IMR-90 (cell line): ENCODE data around the gene SLC7A10. TPM values are rescaled to one million over a fixed set of nuclear protein-coding genes. Genes with fewer than 3 reads are reported as not detected.

Source experiments
- ATAC-seq: fragments of 200-7000 bp; cut with Tn5 transposase; 2 replicates; pipeline ENCODE4 v1.9.1; 2020; ENCODE audit warnings: low read depth, mild to moderate bottlenecking, moderate library complexity
- BruUV-seq: library from RNA; stranded (reverse); fragments of 400-500 nt; replicated peaks from 2 replicates; lab custom pipeline; 2021; lab: Mats Ljungman, UMichigan
- CTCF ChIA-PET: fragments of 300-600 bp; formaldehyde crosslinking; extraction: SDS; loops from one replicate; lab custom pipeline; 2021; ENCODE audit warnings: antibody characterized with exemption; lab: Yijun Ruan, JAX
- POLR2A ChIA-PET: fragments of 300-600 bp; sonication (Branson Sonifier 250); formaldehyde crosslinking; loops from one replicate; lab custom pipeline; 2022; ENCODE audit warnings: antibody characterized with exemption; ENCODE audit not compliant: unreplicated experiment; lab: Charles Lee
- DNase-seq: peaks from one replicate; pipeline ENCODE4 v3.0.0; 2013
- H2AFZ ChIP-seq: replicated peaks from 2 replicates; pipeline ENCODE3; 2013; ENCODE audit warnings: low read length, mild to moderate bottlenecking; ENCODE audit not compliant: poor library complexity
- H2AK5ac ChIP-seq: 2 replicates; pipeline ENCODE4 v1.6.1; 2013; ENCODE audit warnings: low read depth, low read length, inconsistent platforms
- H2AK9ac ChIP-seq: replicated peaks from 2 replicates; pipeline ENCODE3; 2013; ENCODE audit warnings: mild to moderate bottlenecking, low read depth, low read length, moderate library complexity; ENCODE audit not compliant: poor library complexity
- H2BK120ac ChIP-seq: 2 replicates; pipeline ENCODE4 v1.6.1; 2013; ENCODE audit warnings: low read depth, low read length, inconsistent platforms
- H2BK15ac ChIP-seq: 3 replicates; pipeline ENCODE4 v1.6.1; 2013; ENCODE audit warnings: low read depth, low read length, inconsistent platforms
- H2BK20ac ChIP-seq: 2 replicates; pipeline ENCODE4 v1.6.1; 2013; ENCODE audit warnings: low read depth, mild to moderate bottlenecking, inconsistent platforms, low read length, moderate library complexity
- H2BK5ac ChIP-seq: 2 replicates; pipeline ENCODE4 v1.6.1; 2013; ENCODE audit warnings: mild to moderate bottlenecking, low read depth, low read length, inconsistent platforms; ENCODE audit not compliant: poor library complexity, severe bottlenecking
- H3K14ac ChIP-seq: replicated peaks from 2 replicates; pipeline ENCODE4 v1.6.1; 2013; ENCODE audit warnings: low read depth, low read length, inconsistent platforms
- H3K18ac ChIP-seq: 2 replicates; pipeline ENCODE4 v1.6.1; 2013; ENCODE audit warnings: low read depth, low read length, control low read depth
- H3K23ac ChIP-seq: 2 replicates; pipeline ENCODE4 v1.6.1; 2013; ENCODE audit warnings: low read depth, low read length, inconsistent platforms
- H3K27ac ChIP-seq: 2 replicates; pipeline ENCODE4 v1.5.1; 2013; ENCODE audit warnings: mild to moderate bottlenecking, control low read depth, low read length; ENCODE audit not compliant: insufficient read depth
- H3K27me3 ChIP-seq: 2 replicates; pipeline ENCODE4 v1.6.1; 2013; ENCODE audit warnings: low read length; ENCODE audit not compliant: control insufficient read depth, insufficient read depth
- H3K36me3 ChIP-seq: 2 replicates; pipeline ENCODE4 v1.6.1; 2013; ENCODE audit warnings: low read length, mixed read lengths; ENCODE audit not compliant: control insufficient read depth, insufficient read depth
- H3K4ac ChIP-seq: 2 replicates; pipeline ENCODE4 v1.6.1; 2013; ENCODE audit warnings: low read depth, low read length, inconsistent platforms
- H3K4me1 ChIP-seq: 2 replicates; pipeline ENCODE4 v1.6.1; 2013; ENCODE audit warnings: low read length, mixed read lengths; ENCODE audit not compliant: control insufficient read depth, insufficient read depth
- H3K4me2 ChIP-seq: 2 replicates; pipeline ENCODE4 v1.6.1; 2013; ENCODE audit warnings: low read depth, mild to moderate bottlenecking, control low read depth, low read length, moderate library complexity
- H3K4me3 ChIP-seq: 2 replicates; pipeline ENCODE4 v1.5.1; 2013; ENCODE audit warnings: low read depth, mild to moderate bottlenecking, control low read depth, low read length, moderate library complexity; ENCODE audit not compliant: insufficient read depth
- H3K56ac ChIP-seq: 2 replicates; pipeline ENCODE4 v1.6.1; 2013; ENCODE audit warnings: low read length, inconsistent platforms; ENCODE audit not compliant: insufficient read depth; ENCODE audit errors: extremely low read depth
- H3K79me1 ChIP-seq, 2 experiments: 2 replicates each; pipeline ENCODE4 v1.6.1; 2013; ENCODE audit warnings: low read length in 2 of 2, inconsistent platforms in 1 of 2, low read depth in 1 of 2
- H3K9ac ChIP-seq: 2 replicates; pipeline ENCODE4 v1.6.1; 2013; ENCODE audit warnings: low read depth, low read length, control low read depth
- H3K9me1 ChIP-seq: 2 replicates; pipeline ENCODE4 v1.6.1; 2013; ENCODE audit warnings: low read length, inconsistent platforms; ENCODE audit not compliant: insufficient read depth
- H3K9me3 ChIP-seq: 2 replicates; pipeline ENCODE4 v1.6.1; 2013; ENCODE audit warnings: low read length; ENCODE audit not compliant: control insufficient read depth, insufficient read depth
- H4K20me1 ChIP-seq: 2 replicates; pipeline ENCODE4 v1.6.1; 2013; ENCODE audit warnings: low read length, inconsistent platforms; ENCODE audit not compliant: insufficient read depth
- H4K5ac ChIP-seq: 2 replicates; pipeline ENCODE4 v1.6.1; 2013; ENCODE audit warnings: mild to moderate bottlenecking, low read depth, low read length, control low read depth
- H4K8ac ChIP-seq, 2 experiments: 2 replicates each; pipeline ENCODE4 v1.6.1; 2013; ENCODE audit warnings: low read depth in 2 of 2, low read length in 2 of 2, control low read depth in 1 of 2, inconsistent platforms in 1 of 2
- H4K91ac ChIP-seq: 2 replicates; pipeline ENCODE4 v1.6.1; 2013; ENCODE audit warnings: low read depth, low read length, inconsistent platforms; ENCODE audit not compliant: insufficient read depth
- BHLHE40 ChIP-seq: fragments of 150-350 bp; IDR thresholded peaks from 2 replicates; pipeline ENCODE4 v1.6.1; 2016; ENCODE audit warnings: mild to moderate bottlenecking, low read depth, low read length
- CEBPB ChIP-seq: IDR thresholded peaks from 2 replicates; pipeline ENCODE4 v1.6.1; 2012; ENCODE audit warnings: low read depth, low read length, improper control_type of control experiment
- CHD1 ChIP-seq: IDR thresholded peaks from 2 replicates; pipeline ENCODE4 v1.6.1; 2012; ENCODE audit warnings: low read depth, low read length, improper control_type of control experiment
- CTCF ChIP-seq: conservative IDR thresholded peaks from 2 replicates; pipeline ENCODE4 v1.5.1; 2012; ENCODE audit warnings: mild to moderate bottlenecking, low read depth, low read length, improper control_type of control experiment
- ELK1 ChIP-seq: fragments of 150-350 bp; IDR thresholded peaks from 2 replicates; pipeline ENCODE4 v1.6.1; 2016; ENCODE audit warnings: low read depth, mild to moderate bottlenecking, low read length, moderate library complexity, borderline replicate concordance
- FOS ChIP-seq: fragments of 150-350 bp; IDR thresholded peaks from 2 replicates; pipeline ENCODE4 v1.6.1; 2016; ENCODE audit warnings: low read depth, low read length
- MAFK ChIP-seq: IDR thresholded peaks from 2 replicates; pipeline ENCODE4 v1.6.1; 2012; ENCODE audit warnings: low read depth, low read length, improper control_type of control experiment
- MAZ ChIP-seq: IDR thresholded peaks from 2 replicates; pipeline ENCODE4 v1.6.1; 2012; ENCODE audit warnings: low read depth, mild to moderate bottlenecking, low read length, improper control_type of control experiment, moderate library complexity, borderline replicate concordance
- MXI1 ChIP-seq: IDR thresholded peaks from 2 replicates; pipeline ENCODE4 v1.6.1; 2012; ENCODE audit warnings: low read depth, mild to moderate bottlenecking, low read length, moderate library complexity, borderline replicate concordance
- NFE2L2 ChIP-seq: fragments of 150-350 bp; IDR thresholded peaks from 2 replicates; pipeline ENCODE4 v1.6.1; 2016; ENCODE audit warnings: low read depth, mild to moderate bottlenecking, low read length
- POLR2A ChIP-seq: IDR thresholded peaks from 2 replicates; pipeline ENCODE4 v1.6.1; 2012; ENCODE audit warnings: mild to moderate bottlenecking, low read depth, low read length
- RAD21 ChIP-seq: IDR thresholded peaks from 2 replicates; pipeline ENCODE4 v1.6.1; 2012; ENCODE audit warnings: low read length, improper control_type of control experiment
- RCOR1 ChIP-seq: IDR thresholded peaks from 2 replicates; pipeline ENCODE4 v1.6.1; 2012; ENCODE audit warnings: mild to moderate bottlenecking, low read length, improper control_type of control experiment; ENCODE audit not compliant: insufficient replicate concordance
- RFX5 ChIP-seq: IDR thresholded peaks from 2 replicates; pipeline ENCODE4 v1.8.0; 2012; ENCODE audit warnings: low read depth, mild to moderate bottlenecking, low read length, moderate library complexity
- SMC3 ChIP-seq: fragments of 150-350 bp; IDR thresholded peaks from 2 replicates; pipeline ENCODE4 v1.6.1; 2016; ENCODE audit warnings: low read depth, mild to moderate bottlenecking, antibody characterized with exemption, low read length, moderate library complexity
- USF2 ChIP-seq: fragments of 150-350 bp; IDR thresholded peaks from 2 replicates; pipeline ENCODE4 v1.6.1; 2017; ENCODE audit warnings: mild to moderate bottlenecking, antibody characterized with exemption, low read length, low read depth
- WGBS, 2 experiments: methylation state at CpG; one replicate each; pipeline versions ENCODE4 v1.1.5 to v1.1.7; 2013; ENCODE audit warnings: missing lambda C conversion rate in 2 of 2; ENCODE audit not compliant: insufficient read length in 1 of 2; ENCODE audit errors: extremely low coverage in 2 of 2; 5-methylcytosine and 5-hydroxymethylcytosine counted together
- dilution Hi-C: fragments of 300-500 bp; cut with HindIII; formaldehyde crosslinking; loops from one replicate; pipeline ENCODE4 v1.14.3; 2018; ENCODE audit warnings: low sequenced_read_pairs; ENCODE audit not compliant: unreplicated experiment
- in situ Hi-C: fragments of 300-500 bp; cut with MboI; formaldehyde crosslinking; loops from 3 replicates; pipeline ENCODE4 v1.14.3; 2019; ENCODE audit warnings: low sequenced_read_pairs, inconsistent platforms, mixed read lengths
- intact Hi-C: fragments of 100-400 bp; cut with micrococcal nuclease; formaldehyde crosslinking; loops from 2 replicates; pipeline ENCODE4 v1.10.0; 2022
- polyA plus RNA-seq, 3 experiments: library from polyadenylated mRNA; depleted of rRNA; stranded (reverse); fragments of >200 nt; gene quantifications; 2 replicates each; pipeline ENCODE4 v1.2.3, GENCODE V29; 2012; ENCODE audit warnings: low replicate concordance in 1 of 3
- total RNA-seq: library from RNA; depleted of rRNA; stranded (reverse); fragments of >200 nt; gene quantifications from 2 replicates; pipeline ENCODE4 v1.2.3, GENCODE V29; 2012

The SLC7A10 gene
- total and polyA plus RNA-seq, 2 of the 4 experiments (the other 2 are of a cell fraction) = not detected

- Histone ChIP-seq H2BK20ac (no peak overlapping the region), H3K9me3 (no peaks in the 10 kb centered on the region), H3K4ac (no peak overlapping the region), H3K56ac (no peak overlapping the region), H3K4me1 (no peaks in the 10 kb centered on the region), H3K9me1 (no peaks in the 10 kb centered on the region), H4K20me1 (no peaks in the 10 kb centered on the region), H3K4me2 (no peak overlapping the region), H3K36me3 (no peaks in the 10 kb centered on the region), H3K27ac (no peak overlapping the region), H3K18ac (no peak overlapping the region), H2BK5ac (no peak overlapping the region), H3K4me3 (no peak overlapping the region), H2AFZ (no peak overlapping the region), H4K91ac (no peak overlapping the region), H3K9ac (no peak overlapping the region), H3K79me1 (no peaks in the 10 kb centered on the region), H2AK5ac (no peak overlapping the region), H3K27me3 (peaks cover 17% of the 10 kb centered on the region; the same call in 1 of the 2 replicates), H2BK15ac (no peak overlapping the region), H4K5ac (no peak overlapping the region), H2BK120ac (no peak overlapping the region), H3K14ac (no peak overlapping the region), H4K8ac (no peak overlapping the region), H2AK9ac (no peak overlapping the region), H3K23ac (no peak overlapping the region)
- WGBS, 2 experiments = 83% methylated on average over 7 of the region's 14 CpGs; no CpG with 5 or more reads in 1 of the 2 experiments
- no peak for TF ChIP-seq CTCF
- no peak for TF ChIP-seq ELK1
- TF ChIP-seq CEBPB = no peak
- TF ChIP-seq NFE2L2 = no peak
- no peak for TF ChIP-seq RAD21
- TF ChIP-seq USF2 = no peak
- TF ChIP-seq FOS = no peak
- TF ChIP-seq RCOR1 = no peak
- TF ChIP-seq MXI1 = no peak
- no peak for TF ChIP-seq BHLHE40
- TF ChIP-seq POLR2A = no peak
- TF ChIP-seq CHD1 = no peak
- no peak for TF ChIP-seq SMC3
- no peak for TF ChIP-seq MAFK
- TF ChIP-seq RFX5 = no peak
- TF ChIP-seq MAZ = no peak
- no TSS peak for BruUV-seq
- DNase-seq = no peak
- no peak for ATAC-seq
- dilution Hi-C loops = no loop called here
- CTCF ChIA-PET = no interaction called here
- in situ Hi-C loops = no loop called here
- intact Hi-C loops = no loop called here
- POLR2A ChIA-PET = no interaction called here
Observed at GRCh38 chr19:33264881-33265445, 39.3 kb upstream of the SLC7A10 start.
